Small intestine (tissue), 7 donors: ENCODE measurements around the gene OR2S2. TPM values are rescaled to one million over a fixed set of nuclear protein-coding genes. Genes with fewer than 3 reads are reported as not detected.

Experiments used
- DNase-seq, 2 donors: peaks; one replicate each; pipeline versions ENCODE4 v3.0.0 to v3.0.0-alpha.2; 2013
- FAIRE-seq: peaks from 2 replicates; lab custom pipeline; 2012; peaks lifted over from hg19 to GRCh38; lab: Jason Lieb, UNC
- H3K27ac ChIP-seq, 3 donors: one replicate each; pipeline ENCODE4 v1.5.1; 2013; ENCODE audit warnings: low read length in 2 of 3, mild to moderate bottlenecking in 2 of 3, control low read depth in 1 of 3, inconsistent platforms in 1 of 3, low read depth in 1 of 3, moderate library complexity in 1 of 3
- H3K27me3 ChIP-seq, 3 donors: one replicate each; pipeline ENCODE4 v1.6.1; 2013; ENCODE audit warnings: low read length in 3 of 3, inconsistent platforms in 1 of 3; ENCODE audit not compliant: control insufficient read depth in 3 of 3, insufficient read depth in 3 of 3
- H3K36me3 ChIP-seq, 3 donors: one replicate each; pipeline ENCODE4 v1.6.1; 2013; ENCODE audit warnings: low read length in 3 of 3, inconsistent platforms in 1 of 3, low read depth in 1 of 3, mild to moderate bottlenecking in 1 of 3, moderate library complexity in 1 of 3; ENCODE audit not compliant: control insufficient read depth in 3 of 3, insufficient read depth in 2 of 3
- H3K4me1 ChIP-seq, 3 donors: one replicate each; pipeline ENCODE4 v1.6.1; 2013; ENCODE audit warnings: low read length in 2 of 3, inconsistent platforms in 1 of 3, low read depth in 1 of 3, mild to moderate bottlenecking in 1 of 3, moderate library complexity in 1 of 3; ENCODE audit not compliant: control insufficient read depth in 3 of 3, insufficient read depth in 2 of 3
- H3K4me3 ChIP-seq, 3 donors: one replicate each; pipeline ENCODE4 v1.5.1; 2013; ENCODE audit warnings: low read length in 3 of 3, control low read depth in 1 of 3, inconsistent platforms in 1 of 3, low read depth in 1 of 3, mild to moderate bottlenecking in 1 of 3, moderate library complexity in 1 of 3
- H3K9me3 ChIP-seq, 2 donors: one replicate each; pipeline ENCODE4 v1.6.1; 2013; ENCODE audit warnings: low read depth in 1 of 2, low read length in 1 of 2; ENCODE audit not compliant: control insufficient read depth in 2 of 2, insufficient read depth in 1 of 2
- WGBS, 3 donors: extraction: QIAGEN DNeasy Blood & Tissue Kit; methylation state at CpG; one replicate each; pipeline ENCODE4 v1.1.7; 2013; 5-methylcytosine and 5-hydroxymethylcytosine counted together
- polyA plus RNA-seq, 4 donors: library from polyadenylated mRNA; stranded (reverse) in 3 of 4; unstranded in 1 of 4; fragments of 200-250 nt in 3 of 4; fragments of 120-200 nt in 1 of 4; gene quantifications; one replicate each; pipeline versions ENCODE4 v1.2.1 to v1.2.3, GENCODE V29; 2013
- donor health status: healthy with polysubstance abuse.
- donor health status: control.
- donor health status: control.
- donor health status: Bipolar disorder and iron deficiency.
- donor health status: healthy.

Gene OR2S2
- polyA plus RNA-seq, 4 donors = 0.06 TPM; not detected in 3

DNA sequence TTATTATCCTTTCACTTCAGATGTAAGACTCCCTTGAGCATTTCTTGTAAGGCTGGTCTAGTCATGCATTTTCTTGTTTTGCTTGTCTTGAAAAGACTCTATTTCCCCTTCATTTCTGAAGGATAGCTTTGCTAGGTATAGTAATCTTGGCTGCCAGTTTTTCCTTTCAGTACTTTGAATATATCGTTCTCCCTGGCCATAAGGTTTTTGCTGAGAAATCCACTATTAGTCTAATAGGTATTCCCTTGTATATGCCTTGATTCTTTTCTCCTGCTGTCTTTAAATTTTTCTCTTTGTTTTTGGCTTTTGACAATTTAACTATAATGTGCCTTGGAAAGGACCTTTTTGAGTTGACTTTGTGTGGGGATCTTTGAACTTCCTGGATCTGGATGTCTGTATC is 16.8 kb upstream of the OR2S2 start:
- H3K4me3 ChIP-seq = no peak overlapping the region

DNA sequence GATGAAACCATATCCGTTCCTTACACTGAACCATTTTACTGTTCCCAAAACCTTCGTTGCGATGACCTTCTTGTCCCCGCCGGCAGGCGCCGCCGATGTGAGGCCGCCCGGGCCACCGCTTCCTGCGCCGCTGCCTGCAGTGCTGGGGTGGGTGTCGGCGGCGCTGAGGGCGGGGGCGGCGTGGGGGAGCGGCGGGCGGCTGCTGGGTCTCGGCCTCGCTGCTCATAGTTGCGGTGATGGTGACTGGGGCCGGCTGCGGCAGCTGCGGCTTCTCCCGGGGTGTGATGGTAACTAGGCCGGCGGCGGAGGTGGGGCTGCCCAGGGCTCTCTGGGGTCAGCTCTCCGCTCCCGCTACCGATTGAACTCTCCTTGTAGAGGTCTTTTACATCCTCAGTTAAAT is 14.1 kb upstream of the OR2S2 start:
- Histone ChIP-seq H3K36me3 (no peaks in the 10 kb centered on the region), H3K4me3 (no peak overlapping the region), H3K9me3 (peaks cover 0 to 10% of the 10 kb centered on the region in 2 donors), H3K27me3 (peaks cover 0 to 12% (median 4%) of the 10 kb centered on the region in 3 donors), H3K4me1 (no peaks in the 10 kb centered on the region), H3K27ac (no peak overlapping the region)
- 13 to 50% (median 46%) methylated on average over 35 of the region's 35 CpGs for WGBS, 3 donors
- FAIRE-seq (no peak), DNase-seq (no peak)

More for the DNA sequence above, 16.8 kb upstream of the OR2S2 start:
- H3K27me3 ChIP-seq = peaks cover 0 to 12% (median 4%) of the 10 kb centered on the region in 3 donors
- no peak for FAIRE-seq
- H3K4me1 ChIP-seq = no peaks in the 10 kb centered on the region
- no peak overlapping the region for H3K27ac ChIP-seq
- WGBS, 3 donors = 95 to 98% (median 97%) methylated on average over 1 of the region's 1 CpG
- no peak for DNase-seq
- H3K36me3 ChIP-seq = no peaks in the 10 kb centered on the region
- peaks cover 0 to 10% of the 10 kb centered on the region in 2 donors for H3K9me3 ChIP-seq

DNA sequence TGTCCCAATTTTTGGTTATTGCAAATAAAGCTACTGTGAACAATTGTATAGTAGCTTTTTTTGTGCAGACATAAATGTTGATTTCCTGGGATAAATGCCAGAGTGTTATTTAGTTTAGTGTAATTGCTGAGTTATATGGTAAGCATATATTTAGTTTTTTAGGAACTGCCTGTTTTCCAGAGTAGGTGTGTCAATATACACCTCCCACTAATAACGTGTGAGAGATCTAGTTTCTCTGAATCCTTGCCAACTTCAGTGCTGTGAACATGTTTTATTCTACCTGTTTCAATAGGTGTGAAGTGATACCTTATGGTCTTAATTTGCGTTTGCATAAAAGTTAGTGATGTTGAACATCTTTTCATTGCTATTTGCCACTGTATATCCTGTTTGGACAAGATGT is 9.1 kb upstream of the OR2S2 start:
- no peaks in the 10 kb centered on the region for H3K9me3 ChIP-seq
- no peak for FAIRE-seq
- no peaks in the 10 kb centered on the region for H3K36me3 ChIP-seq
- H3K4me3 ChIP-seq = no peak overlapping the region
- no peak overlapping the region for H3K27ac ChIP-seq
- no peak for DNase-seq
- 33 to 45% (median 42%) methylated on average over 2 of the region's 2 CpGs for WGBS, 3 donors
- H3K27me3 ChIP-seq = peaks cover 0 to 9% (median 0%) of the 10 kb centered on the region in 3 donors
- H3K4me1 ChIP-seq = no peaks in the 10 kb centered on the region

DNA sequence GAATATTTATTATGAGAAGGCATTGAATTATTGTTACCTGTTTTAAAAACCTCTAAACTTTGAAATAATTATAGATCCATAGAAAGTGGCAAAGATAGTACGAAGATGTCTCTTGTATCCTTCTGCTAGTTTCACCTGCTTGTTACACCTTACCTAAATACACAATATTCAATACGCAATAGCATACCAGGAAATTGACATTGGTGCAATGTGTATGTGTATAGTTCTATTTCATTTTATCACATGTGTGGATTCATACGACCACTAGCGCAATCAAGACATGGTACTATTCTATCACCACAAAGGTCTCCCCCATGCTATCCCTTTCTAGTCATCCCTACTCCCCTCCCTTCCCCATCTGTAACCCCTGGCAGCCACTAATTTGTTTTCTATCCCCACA is 8.5 kb upstream of the OR2S2 start:
- no peaks in the 10 kb centered on the region for H3K9me3 ChIP-seq

DNA sequence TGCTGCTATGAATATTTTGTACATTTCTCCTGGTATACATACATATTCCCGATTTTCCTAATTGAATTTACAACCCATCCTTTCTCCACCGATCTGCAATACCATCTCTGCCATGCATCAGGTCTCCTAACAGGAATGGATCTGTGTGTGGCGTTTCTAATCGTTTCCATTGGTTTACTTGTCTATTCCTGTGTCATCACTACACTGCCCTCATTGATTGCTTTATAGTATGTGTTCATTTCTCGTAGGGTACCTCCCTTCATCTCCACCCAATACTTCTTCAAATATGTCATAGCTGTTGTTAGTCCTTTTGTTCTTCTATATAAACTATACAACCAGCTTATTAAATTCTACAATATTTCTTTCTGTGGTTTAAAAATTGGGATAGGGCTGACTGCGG is 7.1 kb upstream of the OR2S2 start:
- H3K4me3 ChIP-seq = no peak overlapping the region
- no peak overlapping the region for H3K27ac ChIP-seq
- FAIRE-seq = no peak
- H3K4me1 ChIP-seq = peaks cover 0 to 16% (median 2%) of the 10 kb centered on the region in 3 donors
- 77 to 82% (median 81%) methylated on average over 6 of the region's 6 CpGs for WGBS, 3 donors
- H3K27me3 ChIP-seq = no peaks in the 10 kb centered on the region
- no peaks in the 10 kb centered on the region for H3K36me3 ChIP-seq
- no peaks in the 10 kb centered on the region for H3K9me3 ChIP-seq
- DNase-seq = no peak

More for the DNA sequence above, 8.5 kb upstream of the OR2S2 start:
- no peak overlapping the region for H3K27ac ChIP-seq
- no peak overlapping the region for H3K4me3 ChIP-seq
- no peak for FAIRE-seq
- no peak for DNase-seq
- H3K27me3 ChIP-seq = peaks cover 0 to 4% (median 0%) of the 10 kb centered on the region in 3 donors
- no peaks in the 10 kb centered on the region for H3K36me3 ChIP-seq
- WGBS, 3 donors = 50 to 78% (median 70%) methylated on average over 4 of the region's 4 CpGs
- H3K4me1 ChIP-seq = peaks cover 0 to 2% (median 0%) of the 10 kb centered on the region in 3 donors

DNA sequence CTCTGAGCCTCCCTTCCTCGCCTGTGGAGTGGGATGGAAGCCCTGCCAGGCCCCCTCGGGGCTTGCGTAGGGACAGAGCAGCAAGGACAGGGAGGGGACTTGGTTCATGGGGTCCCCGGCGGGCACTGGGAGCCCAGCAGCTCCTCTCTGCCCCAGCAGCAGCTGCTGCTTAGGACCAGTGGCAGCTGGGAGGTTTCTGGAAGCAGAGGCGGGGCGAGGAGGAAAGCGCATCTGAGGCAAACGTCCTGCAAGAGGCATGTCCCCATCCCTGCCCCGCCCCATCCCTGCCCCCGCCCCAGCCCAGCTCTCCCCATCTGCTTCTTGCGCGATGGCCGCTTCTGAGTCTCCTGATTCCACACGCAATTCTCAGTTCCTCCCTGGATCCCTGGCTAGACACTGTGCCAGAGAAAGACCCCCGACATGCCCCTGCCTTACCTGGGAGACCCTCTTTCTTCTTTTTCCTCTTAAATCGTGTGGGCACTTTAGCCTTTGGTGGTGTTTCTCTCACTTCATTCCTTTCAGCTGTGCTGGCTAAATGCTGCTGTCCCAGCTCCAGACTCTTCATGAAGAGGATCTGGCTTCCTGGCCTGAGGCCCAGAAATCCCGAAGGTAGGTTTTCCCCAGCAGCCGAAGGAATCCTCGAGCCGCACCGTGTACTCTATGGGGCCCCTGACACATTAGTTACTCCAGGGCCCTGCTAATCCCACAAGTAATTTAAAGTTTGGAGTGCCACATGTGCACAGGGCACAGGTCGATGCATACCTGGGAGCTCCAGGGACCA is 4.4 kb upstream of the OR2S2 start:
- WGBS, 3 donors = 61 to 81% (median 77%) methylated on average over 22 to 23 of the region's 23 CpGs
- Histone ChIP-seq H3K4me3 (no peak overlapping the region), H3K36me3 (no peaks in the 10 kb centered on the region), H3K27me3 (no peaks in the 10 kb centered on the region), H3K4me1 (peaks cover 0 to 29% (median 2%) of the 10 kb centered on the region in 3 donors), H3K27ac (peak overlapping the region in 1 of 3 donors; percentile 68), H3K9me3 (no peaks in the 10 kb centered on the region)
- FAIRE-seq = no peak
- no peak for DNase-seq

DNA sequence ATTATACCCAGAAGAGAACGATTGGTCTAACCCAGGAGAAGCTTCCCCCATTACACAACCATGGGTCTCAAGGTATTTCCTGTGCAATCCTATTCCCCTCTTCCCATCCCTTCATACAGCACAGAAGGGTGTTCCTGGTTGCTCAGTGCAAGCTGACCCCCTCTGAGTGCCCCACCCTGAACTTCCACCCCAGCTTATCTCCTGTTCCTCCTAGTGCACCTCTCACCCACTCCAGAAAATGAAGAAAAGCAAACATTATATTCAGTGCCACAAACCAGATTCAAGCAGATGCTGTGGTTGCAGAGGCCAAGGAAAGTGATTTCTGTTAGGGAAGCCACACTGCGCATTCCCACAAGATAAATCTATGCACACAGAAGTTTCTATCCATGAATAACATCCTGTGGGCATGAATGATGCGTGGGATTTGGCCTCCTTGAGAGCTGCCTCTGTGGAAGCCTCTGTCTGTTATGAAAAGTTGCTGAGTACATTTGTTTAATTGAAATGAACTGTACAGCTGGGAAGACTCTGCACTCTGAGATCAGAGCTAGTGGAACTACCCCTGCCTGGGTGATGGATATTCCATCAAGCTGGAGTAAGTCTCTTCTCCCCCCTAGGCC is 2.2 kb upstream of the OR2S2 start:
- 42 to 60% (median 55%) methylated on average over 3 of the region's 3 CpGs for WGBS, 3 donors
- Histone ChIP-seq H3K36me3 (no peaks in the 10 kb centered on the region), H3K4me1 (peaks cover 0 to 29% (median 2%) of the 10 kb centered on the region in 3 donors), H3K9me3 (no peaks in the 10 kb centered on the region), H3K4me3 (no peak overlapping the region), H3K27ac (peak overlapping the region in 1 of 3 donors; percentile 27), H3K27me3 (no peaks in the 10 kb centered on the region)
- FAIRE-seq = no peak
- peak; percentile 40 to 59 for DNase-seq

DNA sequence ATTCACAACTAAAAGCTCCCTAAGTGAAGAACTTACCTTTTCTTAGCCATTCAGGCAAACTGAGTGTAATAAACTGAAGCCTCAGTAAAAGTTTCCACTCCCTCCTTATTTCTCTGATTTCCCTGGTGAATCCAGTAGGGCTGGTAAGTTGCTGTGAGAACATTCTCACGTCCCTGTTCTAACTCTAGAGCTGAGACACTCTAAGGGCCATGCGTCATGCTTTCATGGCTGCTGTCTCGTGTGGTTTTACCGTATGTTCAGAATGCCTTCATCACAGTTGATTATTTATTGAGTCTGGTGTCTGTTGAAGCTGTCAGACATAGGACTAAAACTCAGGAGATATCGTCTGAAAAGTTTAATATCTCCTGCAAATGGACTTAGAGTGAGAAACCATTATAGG is 1.3 kb downstream of the OR2S2 start:
- 84 to 88% (median 85%) methylated on average over 5 of the region's 5 CpGs for WGBS, 3 donors
- FAIRE-seq (no peak), DNase-seq (no peak)
- Histone ChIP-seq H3K9me3 (no peaks in the 10 kb centered on the region), H3K4me3 (no peak overlapping the region), H3K36me3 (no peaks in the 10 kb centered on the region), H3K27me3 (no peaks in the 10 kb centered on the region), H3K4me1 (peaks cover 0 to 29% (median 2%) of the 10 kb centered on the region in 3 donors), H3K27ac (no peak overlapping the region)
